NK-92 (cell line): ENCODE results near the gene LDHAL6B.

Experiments
- DNase-seq: peaks from one replicate; lab custom pipeline; 2025; ENCODE audit not compliant: unreplicated experiment; lab: John Stamatoyannopoulos, UW

Gene LDHAL6B

DNA sequence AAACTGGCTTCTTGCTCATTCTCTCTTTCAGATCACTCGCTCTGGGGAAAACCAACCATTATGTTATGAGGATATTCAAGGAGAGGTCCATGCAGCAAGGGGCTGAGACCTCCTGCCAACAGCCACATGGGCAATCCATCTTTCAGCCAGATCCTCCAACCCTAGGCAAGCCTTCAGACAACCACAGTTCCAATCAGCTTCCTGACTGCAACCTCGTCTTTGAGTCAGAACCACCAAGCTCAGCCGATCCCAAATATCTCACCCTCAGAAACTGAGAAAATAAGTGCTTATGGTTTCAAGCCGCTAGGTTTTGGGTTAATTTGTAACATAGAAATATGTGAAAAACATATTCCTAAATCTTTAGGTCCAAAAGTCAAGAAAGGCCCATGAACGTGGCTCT, 10.3 kb downstream of the LDHAL6B start:
- no peak for DNase-seq

DNA sequence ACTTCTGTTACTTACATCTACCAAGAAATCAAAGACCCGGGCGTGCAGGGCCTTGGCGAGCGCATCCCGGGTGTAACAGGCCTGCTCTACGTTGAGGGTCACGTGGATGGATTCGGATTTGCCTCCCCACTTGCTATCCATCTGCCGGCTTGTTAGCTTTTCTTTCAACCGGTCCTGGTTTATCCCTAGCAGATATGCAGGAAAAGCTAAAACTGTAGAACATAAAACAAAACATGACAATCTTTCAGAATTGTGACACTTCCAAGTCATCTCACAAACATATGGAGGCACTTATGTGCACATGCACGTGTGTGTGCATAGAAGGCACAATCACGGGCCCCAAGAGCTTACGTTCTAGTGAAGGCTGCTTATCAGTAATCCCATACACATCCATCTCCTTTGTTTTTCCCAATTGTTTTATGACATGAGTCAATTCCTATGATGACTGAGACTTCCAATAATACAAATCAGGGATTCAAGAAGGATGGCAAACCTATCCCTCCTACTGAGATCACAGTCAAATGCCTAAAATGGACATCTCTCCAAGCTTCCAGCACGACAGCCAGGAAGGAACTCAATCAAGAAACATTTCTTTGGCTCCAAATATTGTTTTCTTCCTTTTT, 11.3 kb downstream of the LDHAL6B start:
- no peak for DNase-seq

DNA sequence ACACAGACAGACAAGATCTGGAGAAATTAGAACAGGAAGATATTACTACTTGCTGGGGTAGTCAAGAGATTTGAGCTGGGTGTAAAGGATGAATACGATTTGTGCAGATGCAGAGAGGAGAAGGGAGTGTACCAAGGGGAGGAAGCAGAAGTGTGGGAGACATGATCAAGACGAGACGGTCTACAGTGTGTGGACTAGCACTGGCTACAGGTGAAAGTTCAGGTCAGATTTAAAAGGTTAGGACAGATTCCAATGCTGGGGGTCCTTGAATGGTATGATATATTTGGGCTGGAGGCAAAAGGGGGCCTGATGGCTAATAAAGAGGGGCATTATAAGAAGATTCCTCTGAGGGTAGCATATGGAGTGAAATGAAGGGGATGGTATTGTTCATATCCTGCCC, 12.1 kb downstream of the LDHAL6B start:
- no peak for DNase-seq

DNA sequence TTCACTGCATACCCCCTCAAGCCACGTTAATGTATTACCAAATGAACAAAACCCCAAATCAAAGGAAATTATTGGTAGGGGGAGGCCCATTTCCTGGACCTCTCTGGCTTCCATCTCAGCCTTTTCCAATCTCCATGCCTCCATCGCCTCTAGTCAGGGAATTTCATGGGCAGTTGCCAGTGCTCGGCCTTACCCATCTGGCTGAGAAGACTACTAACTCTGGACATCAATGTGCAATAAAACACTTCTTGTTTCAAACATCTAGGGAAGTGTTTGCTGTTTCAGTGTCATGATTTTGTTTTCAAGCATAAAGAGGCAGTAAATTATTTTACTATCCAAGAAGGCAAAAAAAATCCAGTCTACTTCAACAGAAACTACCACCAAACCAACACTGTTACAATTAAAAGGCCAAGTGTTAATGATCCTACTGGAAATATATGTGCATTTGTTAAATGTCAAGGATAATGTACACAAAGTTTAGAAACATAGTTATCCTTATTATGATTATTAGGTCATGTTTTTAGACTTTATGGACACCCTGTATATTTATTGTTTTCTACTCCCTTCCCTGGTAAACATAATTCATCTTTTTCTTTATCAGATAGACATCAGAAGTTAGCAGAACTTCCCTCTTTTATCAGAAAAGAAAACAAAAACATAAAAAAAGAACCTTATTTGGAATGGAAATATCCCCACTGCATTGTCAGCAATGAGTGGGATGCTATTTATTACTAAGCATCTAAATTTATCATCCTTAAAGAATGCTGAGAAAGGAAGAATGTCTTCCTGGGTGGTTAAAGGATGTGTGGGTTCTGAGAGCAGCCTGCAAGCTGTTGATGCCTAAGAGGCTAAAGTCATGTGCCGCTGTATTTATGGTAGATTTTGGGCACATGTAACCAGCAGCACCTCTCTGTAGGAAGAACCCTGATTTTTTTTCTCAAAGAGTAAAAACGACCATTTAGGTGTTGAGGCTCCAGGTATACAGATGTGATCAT, 15.2 kb downstream of the LDHAL6B start:
- no peak for DNase-seq

DNA sequence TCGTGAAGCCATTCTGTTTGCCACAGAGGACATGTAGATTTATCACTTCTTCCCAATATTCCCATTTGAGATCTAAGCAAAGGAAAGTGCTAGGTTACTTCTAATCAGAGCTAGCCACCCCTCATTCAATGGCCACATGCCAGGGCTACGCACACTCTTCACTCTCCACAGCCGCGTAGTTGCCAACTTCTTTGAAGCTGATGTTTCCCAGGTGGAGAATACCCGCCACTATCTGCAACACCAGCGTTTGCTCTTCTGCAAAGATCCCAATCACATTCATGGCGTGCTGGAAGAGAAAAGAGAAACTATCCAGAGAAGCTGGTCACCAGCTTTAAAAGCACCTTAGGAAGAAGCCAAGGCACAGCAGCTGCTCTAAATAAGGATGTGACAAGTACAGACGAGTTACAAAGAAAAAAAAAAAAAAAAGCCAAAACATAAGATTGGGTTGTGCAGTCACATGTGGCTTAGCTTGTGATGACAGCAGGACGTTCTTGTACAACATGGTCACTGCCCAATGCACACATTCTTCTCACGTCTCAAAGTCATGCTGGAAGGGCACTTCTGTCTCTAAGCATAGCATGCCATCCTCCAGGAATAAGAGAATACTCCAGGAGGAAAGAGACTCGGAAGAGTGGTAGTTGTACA, 16.4 kb downstream of the LDHAL6B start:
- no peak for DNase-seq

DNA sequence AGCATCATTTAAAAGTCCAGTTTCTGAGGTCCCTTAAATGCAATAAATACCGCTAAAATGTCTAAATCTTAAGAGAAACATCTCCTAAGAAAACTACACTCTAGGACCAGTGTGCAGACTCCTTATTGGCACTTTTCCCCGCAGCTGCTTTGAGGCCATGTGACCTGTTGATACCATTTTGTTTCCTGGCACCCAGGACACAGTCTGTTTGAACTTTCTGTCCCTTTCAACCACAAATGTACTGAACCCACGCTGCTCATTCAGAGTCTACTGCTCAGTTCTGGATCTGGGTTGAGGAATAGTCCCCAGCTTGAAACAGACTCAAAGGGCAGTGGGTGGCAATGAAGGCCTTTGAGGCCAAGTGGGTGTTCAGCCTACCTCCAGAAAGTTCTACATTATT, 17.1 kb downstream of the LDHAL6B start:
- DNase-seq: no peak

DNA sequence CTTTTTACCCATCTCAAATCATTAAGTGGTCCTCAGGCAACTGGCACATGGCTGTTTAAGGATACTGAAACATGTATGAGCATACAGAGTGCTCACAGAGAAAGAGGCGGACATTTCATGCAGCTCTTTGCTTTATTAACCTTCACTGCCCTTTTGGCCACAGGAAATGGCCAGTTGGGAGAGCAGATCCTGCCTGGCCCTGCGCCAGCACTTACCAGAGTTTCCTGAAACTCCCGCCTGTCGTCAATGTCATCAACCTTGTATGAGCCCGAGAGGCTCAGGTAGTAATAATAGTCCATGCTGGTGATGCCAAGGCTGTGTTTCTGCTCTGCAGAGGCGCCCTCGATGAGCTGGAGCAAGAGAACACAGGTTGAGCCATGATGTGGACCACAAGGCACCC, 17.8 kb downstream of the LDHAL6B start:
- no peak for DNase-seq

DNA sequence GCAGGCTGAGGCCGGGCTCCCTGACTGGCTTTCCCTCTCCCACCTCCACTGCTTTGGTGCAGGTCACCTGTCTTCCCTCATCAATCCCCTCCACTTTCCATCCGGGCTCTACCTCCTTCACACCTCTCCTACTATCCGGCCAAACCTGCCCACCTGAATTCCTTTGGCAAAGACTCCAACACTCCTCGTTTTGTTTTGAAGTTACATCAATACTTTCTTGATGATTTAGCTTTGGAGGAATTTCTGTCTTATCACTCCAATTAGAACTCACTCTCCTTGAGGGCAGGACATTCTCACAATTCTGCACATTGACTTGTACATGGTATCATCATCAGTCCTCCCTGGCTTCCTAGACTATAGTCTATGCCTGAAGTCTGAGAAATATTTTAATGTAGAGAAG, 20.4 kb downstream of the LDHAL6B start:
- DNase-seq: no peak

DNA sequence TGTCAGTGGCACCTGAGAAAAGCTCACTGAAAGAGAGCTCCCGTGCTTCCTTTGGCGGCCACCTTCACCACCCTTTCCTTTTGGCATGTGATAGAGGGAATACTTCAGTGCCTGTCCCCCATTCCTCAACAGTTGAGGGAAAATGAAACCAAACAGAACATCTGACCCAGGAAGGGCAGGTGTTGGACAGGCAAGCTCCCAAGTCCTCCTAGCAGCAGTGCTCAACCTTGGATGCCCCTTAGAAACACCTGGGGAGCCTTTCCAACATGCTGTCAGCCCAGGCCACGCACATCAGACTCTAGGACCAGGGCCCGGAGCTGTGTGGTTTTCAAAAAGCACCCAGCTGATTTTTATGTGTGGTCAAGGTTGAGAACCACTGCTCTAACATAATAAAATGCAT, 22.4 kb downstream of the LDHAL6B start:
- no peak for DNase-seq

DNA sequence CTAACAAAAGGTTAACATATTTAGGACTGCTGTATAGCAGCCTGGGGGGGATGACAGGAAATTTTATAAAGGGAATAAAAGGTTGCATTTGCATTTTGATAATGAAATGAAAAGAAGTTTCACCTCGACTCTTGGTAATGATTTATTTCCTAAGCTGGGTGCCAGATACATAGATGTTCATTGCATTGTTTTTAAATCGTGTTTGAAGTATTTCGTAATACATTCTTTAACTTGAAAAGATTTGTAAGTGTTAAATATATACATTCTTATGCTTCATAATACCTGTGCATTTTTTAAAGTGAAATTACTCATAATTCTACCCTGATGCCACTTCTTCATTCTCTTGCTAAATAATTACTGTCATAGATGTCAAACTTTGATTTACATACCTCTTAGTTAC, 22.8 kb downstream of the LDHAL6B start:
- no peak for DNase-seq

DNA sequence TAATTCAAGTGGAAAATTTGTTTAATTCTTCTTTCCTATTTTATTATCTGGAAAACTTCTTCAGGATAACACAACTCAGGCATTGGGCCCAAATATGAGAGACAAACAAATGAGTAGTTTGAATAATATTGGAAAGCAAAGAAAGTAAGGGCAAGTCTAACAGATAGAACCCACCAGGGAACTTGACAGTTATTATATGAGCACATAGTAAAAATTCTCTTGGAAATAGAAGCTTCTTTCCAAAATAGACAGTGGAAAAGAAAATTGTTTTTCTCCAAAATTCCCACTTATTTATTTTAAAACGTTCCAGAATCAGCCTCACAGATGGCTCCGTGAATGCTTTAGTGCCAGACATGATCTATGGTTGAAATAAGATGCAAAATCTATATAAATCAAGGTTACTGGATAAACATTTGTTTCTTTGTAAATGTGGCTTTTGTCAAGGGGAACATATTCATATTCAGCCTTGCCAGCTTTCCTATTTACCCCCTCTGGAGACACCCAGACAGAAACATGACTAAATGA, 23.9 kb downstream of the LDHAL6B start:
- DNase-seq: no peak

DNA sequence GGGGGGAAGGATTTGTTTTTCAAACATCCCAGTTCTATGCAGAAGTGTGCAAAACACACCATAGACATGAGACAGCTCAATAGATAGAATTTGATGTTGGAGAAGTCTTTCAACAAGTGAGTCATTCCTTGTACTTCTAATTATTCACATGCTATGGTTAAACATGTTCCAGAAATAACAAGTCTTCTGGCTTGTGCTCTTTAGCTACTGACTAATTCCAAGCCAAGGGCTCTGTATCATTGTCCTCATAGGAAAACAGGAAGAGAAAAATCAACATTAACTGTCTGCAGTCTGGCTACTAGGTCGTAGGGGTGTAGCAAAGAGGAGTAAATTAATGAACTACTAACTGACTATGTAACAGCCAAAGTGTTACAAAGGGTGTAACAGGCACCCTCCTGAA, 25.8 kb downstream of the LDHAL6B start:
- DNase-seq: no peak

DNA sequence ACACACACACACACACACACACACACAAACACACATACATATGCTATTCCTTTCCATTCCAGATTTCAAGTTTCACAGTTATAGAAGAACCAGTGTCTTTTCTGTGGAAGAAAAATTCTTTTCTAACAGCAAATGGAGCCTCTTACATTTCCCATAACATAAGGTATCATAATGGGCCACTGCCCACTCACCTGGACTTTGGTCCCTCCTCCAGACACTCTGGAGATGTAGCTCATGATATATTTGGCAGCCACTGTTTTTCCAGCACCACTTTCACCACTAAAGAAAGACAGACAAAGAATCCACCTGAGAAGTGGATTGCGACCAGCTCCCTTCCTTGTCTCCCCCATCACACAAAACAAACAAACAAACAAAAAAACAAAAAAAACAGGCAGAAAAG, 29.8 kb downstream of the LDHAL6B start:
- DNase-seq: no peak

DNA sequence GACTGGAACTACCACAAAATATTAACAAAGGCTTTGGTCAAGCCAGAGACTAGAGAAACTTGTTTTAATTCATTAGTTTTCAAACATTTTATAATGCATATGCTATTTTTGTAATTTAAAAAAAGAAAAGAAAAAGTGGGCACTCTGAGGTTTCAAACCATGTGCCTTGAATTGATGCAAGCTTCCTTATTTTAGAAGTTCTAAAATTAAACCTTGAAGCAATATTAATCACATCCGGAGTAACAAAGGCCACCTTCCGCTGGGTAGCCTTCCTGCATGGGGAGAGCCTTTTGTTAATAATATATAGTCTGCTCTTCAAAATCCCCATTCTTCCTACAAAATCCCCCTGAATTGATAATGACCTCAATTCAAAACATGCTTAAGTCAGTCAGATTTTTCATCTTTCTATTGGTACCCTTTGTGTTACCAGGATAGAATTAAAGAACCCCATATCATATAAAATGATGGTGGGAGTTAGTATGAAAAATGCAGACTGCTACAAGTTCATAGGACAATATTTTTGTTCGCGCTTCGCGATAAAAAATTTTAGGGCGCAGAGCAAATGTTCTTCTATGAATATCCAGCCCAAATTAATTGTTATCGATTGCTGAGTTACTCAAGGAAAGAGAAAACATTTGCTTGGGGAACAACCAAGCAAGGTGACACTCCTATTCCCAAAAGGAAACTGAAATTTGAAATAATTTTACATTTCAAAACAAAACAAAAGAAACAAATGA, 30.6 kb downstream of the LDHAL6B start:
- no peak for DNase-seq

DNA sequence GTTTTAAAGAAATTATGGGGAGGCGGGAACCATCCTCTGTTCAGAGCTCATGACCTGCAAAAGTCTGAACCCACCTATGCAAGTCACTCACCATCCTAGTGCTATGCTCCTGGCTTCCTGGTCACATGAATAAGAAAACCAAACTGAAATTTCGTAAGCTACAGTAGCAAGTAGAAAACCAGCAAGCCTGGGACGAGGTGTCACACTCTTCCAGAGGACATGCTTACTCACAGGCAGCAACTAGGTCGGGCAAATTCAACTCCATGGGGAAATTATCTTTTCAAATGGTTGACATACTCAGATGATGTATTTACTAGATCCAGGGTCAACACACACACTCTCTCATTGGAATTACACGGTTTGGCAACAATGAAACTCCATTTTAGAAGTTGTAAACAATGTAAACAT, 31.3 kb downstream of the LDHAL6B start:
- no peak for DNase-seq

DNA sequence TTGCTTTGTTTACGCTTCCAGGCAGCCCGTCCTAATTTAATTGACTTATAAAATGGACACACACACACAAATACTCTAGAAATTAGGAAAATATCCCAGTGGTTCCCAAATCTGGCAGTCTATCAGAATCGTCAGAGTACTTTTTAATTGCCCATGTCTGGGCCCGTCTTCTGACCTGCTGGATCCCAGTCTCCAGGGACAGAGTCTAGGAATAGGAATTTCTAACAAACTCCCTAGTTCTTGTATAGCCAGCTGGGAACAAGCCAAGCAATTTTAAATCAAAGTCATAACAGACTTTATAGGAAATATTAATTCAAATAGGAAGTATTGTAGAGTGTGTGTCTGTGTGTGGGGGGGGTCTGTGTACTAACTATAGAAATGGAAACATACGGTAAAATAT, 33.4 kb downstream of the LDHAL6B start:
- DNase-seq: no peak

DNA sequence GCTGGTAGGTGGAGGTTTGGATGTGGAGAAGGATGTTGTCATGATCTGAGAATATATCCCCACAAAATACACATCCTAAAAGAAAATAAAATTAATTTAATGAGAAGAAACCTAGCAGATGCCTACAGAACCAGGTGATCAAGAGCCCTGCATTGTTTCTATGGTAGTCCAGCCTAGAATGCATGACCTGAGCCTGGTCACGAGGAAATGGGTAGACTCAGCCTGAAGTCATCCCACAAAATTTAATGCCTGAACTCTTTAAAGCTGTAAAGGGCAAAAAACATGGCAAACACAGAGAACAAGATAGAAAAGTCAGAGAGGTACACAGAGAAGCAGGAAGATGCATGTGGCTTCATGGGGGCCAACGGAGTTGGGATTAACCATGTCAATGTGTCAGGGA, 36.0 kb downstream of the LDHAL6B start:
- no peak for DNase-seq

DNA sequence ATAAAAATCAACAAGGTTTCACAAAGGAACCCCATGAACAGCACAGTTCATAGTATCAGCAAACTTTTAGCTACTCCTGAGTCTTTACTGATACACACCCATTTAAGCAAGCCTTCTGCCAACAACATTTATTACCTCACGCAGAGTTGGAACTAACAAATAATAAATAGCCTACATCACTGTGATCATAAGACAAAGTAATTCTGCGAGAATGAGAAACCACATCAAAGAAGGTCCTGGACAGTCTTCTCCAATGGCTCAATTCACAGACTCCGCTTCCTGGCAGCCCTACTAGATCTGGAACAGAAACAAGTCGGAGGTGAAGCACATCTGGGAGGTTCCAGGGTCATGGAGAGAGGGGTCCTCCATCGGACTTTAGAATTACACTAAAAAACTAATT, 37.0 kb downstream of the LDHAL6B start:
- DNase-seq: no peak

DNA sequence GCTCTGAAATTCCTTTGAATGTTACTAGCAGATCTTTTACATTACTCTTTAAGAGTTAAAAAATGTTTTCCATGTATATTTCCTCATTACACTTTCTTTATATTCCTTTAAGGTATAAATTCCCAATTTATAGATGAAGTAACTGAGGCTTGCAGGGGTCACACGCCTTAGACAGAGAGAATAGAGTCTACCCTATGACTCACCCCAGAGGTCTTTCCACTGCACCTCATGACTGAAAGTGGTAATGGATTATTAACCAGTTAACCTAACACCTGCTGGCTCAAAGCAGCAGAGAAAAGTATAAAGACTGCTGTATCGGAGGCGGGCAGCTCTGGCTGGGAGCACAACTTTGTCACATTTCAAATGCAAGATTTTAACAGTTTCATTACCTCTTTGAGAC, 37.7 kb downstream of the LDHAL6B start:
- no peak for DNase-seq

DNA sequence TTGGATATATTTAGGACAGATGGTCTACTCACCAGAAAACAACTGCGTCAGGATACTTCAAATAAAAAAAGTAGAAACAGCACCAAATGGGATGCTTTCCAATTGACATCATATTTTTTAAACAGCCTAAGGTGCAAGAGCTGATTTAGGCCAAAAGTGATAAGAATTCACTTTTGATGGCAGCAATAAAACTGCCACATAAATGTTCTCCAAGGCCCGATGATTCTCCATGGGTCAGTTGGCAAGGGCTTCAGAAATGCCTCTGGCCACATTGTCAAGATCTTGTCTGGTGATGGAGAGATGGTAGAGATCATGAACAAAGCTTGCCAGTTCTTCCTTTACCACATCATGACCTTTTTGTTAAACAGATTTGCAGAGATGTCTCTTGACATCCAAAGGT, 38.9 kb downstream of the LDHAL6B start:
- no peak for DNase-seq

DNA sequence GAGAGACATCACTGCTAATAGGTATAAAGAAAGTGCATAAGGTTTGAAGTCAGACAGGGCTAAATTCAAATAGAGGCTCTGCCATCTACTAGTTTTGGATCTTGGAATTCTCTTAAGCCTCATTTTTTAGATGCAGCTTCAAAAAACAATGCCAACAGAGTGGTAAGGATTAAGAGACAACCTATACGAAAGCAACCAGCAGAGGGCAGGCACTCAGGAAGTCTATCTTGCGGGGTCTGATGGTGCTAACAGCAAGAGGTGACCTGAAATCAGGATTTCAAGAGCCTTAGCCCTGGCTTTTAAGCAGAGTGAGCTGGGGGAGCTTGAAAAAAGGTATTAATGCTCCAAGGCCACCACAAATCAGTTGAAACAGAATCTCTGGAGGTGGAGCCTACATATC, 40.7 kb downstream of the LDHAL6B start:
- no peak for DNase-seq
